ENCODE results near the gene PLXDC1.

- TF ChIP-seq POLR2A (IDR thresholded peaks at IDR 0.05) (no peak), CTCF (IDR thresholded peaks at IDR 0.05) (no peak)
Measured at GRCh38 chr17:39139161-39139511, 12.3 kb downstream of the PLXDC1 start.

All from uterus (tissue), 2 donors.